Prostate gland (tissue), 2 donors: ENCODE results near the gene NR2C2. TPM values are rescaled to one million over a fixed set of nuclear protein-coding genes. Genes with fewer than 3 reads are reported as not detected.

ENCODE experiments used
- DNase-seq: peaks from one replicate; pipeline ENCODE4 v3.0.0-alpha.2; 2019; ENCODE audit warnings: low spot score
- H3K27ac ChIP-seq, 2 donors: fragments of 200-600 bp; sonication (generic); 2 replicates each; pipeline ENCODE4 v1.5.1; 2017 to 2019
- H3K27me3 ChIP-seq: fragments of 200-600 bp; sonication (generic); replicated peaks from 2 replicates; pipeline ENCODE4 v1.5.1; 2019; ENCODE audit not compliant: insufficient read depth
- H3K36me3 ChIP-seq, 2 donors: fragments of 200-600 bp; sonication (generic); 1 replicate in 1 of 2; 2 replicates in 1 of 2; pipeline versions ENCODE4 v1.5.1 to v1.8.1; 2017 to 2019
- H3K4me1 ChIP-seq: fragments of 200-600 bp; sonication (generic); replicated peaks from 2 replicates; pipeline ENCODE4 v1.5.1; 2019
- H3K4me3 ChIP-seq, 2 donors: fragments of 200-600 bp; sonication (generic); 2 replicates each; pipeline ENCODE4 v1.5.1; 2017 to 2019
- H3K9me3 ChIP-seq: fragments of 200-600 bp; sonication (generic); 2 replicates; pipeline ENCODE4 v1.5.1; 2017
- POLR2A ChIP-seq: fragments of 450-650 bp; IDR thresholded peaks from one replicate; pipeline ENCODE4 v1.6.1; 2016; ENCODE audit warnings: antibody characterized with exemption, mild to moderate bottlenecking
- POLR2AphosphoS5 ChIP-seq: sonication (generic); formaldehyde crosslinking; IDR thresholded peaks from one replicate; pipeline ENCODE4 v1.6.1; 2017; ENCODE audit warnings: antibody characterized with exemption
- WGBS: methylation state at CpG from one replicate; pipeline ENCODE4 v1.1.5; 2018; 5-methylcytosine and 5-hydroxymethylcytosine counted together
- intact Hi-C: fragments of 100-400 bp; cut with DNase I; formaldehyde crosslinking; loops from one replicate; pipeline ENCODE4 v1.14.2; 2022
- total RNA-seq, 2 donors: library from RNA; depleted of rRNA; stranded (reverse); fragments of >200 nt; gene quantifications; one replicate each; pipeline ENCODE4 v1.1.0, GENCODE V29; 2016
- TF ChIP-seq, protein P1 (sequence below), 4 experiments: fragments of 200-600 bp in 2 of 4; fragments of 450-650 bp in 2 of 4; sonication (generic) in 2 of 4; IDR thresholded peaks; 1 replicate in 3 of 4; 2 replicates in 1 of 4; pipeline ENCODE4 v1.5.1; 2016 to 2019; ENCODE audit warnings: antibody characterized with exemption in 4 of 4, mild to moderate bottlenecking in 2 of 4, moderate library complexity in 2 of 4

Gene NR2C2
- total RNA-seq, 2 donors from 2014 or later: 36.8 to 78.5 TPM

DNA sequence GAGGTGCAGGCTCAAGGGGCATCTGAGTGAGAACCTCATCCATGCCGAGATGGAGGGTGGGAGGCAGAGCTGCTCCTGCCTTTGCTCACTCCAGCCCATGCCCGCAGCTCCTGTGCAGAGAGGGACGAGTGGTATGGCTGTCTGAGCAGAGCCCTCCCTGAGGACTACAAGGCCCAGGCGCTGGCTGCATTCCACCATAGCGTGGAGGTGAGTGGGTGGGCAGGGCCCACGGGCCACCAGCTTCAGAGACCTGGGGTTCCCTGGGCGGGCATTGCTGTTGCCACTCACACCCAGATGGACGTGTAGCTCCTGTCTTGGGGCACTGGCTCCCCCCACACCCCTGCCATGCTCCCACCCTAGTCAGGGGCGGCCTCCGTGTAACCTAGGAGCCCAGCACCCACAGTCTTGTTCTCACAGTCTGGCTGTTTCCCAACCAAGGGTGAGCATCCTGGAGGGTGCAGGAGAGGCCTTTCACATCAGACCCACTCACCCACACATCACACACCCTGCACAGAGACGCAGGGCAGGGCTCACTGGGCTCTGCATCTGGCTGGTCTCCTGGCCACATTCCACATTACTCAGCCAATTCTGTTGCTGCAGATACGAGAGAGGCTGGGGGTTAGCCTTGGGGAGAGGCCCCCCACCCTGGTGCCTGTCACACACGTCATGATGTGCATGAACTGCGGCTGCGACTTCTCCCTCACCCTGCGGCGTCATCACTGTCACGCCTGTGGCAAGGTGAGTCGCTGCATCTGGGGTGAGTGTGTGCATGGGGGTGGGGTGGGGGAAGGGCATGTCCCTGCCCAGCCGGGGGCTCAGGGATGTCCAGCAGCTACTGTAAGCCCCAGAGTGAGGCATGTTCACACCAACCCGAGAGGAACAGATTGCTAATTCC is 25.3 kb upstream of the NR2C2 start:
- no peak overlapping the region for H3K4me3 ChIP-seq
- intact Hi-C loops: loop anchor here (2.0 to 10.0 kb wide), 4 partner anchors 129 to 413 kb away; partner anchors contain the start of genes C3orf20 and CAPN7
- no peak for DNase-seq
- no peak for TF ChIP-seq POLR2A
- TF ChIP-seq, protein P1, sequence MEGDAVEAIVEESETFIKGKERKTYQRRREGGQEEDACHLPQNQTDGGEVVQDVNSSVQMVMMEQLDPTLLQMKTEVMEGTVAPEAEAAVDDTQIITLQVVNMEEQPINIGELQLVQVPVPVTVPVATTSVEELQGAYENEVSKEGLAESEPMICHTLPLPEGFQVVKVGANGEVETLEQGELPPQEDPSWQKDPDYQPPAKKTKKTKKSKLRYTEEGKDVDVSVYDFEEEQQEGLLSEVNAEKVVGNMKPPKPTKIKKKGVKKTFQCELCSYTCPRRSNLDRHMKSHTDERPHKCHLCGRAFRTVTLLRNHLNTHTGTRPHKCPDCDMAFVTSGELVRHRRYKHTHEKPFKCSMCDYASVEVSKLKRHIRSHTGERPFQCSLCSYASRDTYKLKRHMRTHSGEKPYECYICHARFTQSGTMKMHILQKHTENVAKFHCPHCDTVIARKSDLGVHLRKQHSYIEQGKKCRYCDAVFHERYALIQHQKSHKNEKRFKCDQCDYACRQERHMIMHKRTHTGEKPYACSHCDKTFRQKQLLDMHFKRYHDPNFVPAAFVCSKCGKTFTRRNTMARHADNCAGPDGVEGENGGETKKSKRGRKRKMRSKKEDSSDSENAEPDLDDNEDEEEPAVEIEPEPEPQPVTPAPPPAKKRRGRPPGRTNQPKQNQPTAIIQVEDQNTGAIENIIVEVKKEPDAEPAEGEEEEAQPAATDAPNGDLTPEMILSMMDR (IDR thresholded peaks at IDR 0.05): no peak
- TF ChIP-seq POLR2AphosphoS5: no peak
- H3K27ac ChIP-seq: no peak overlapping the region
- no peaks in the 10 kb centered on the region for H3K9me3 ChIP-seq
- no peaks in the 10 kb centered on the region for H3K36me3 ChIP-seq
- 84% methylated on average over 21 of the region's 21 CpGs for WGBS
- H3K4me1 ChIP-seq: no peaks in the 10 kb centered on the region
- no peaks in the 10 kb centered on the region for H3K27me3 ChIP-seq

DNA sequence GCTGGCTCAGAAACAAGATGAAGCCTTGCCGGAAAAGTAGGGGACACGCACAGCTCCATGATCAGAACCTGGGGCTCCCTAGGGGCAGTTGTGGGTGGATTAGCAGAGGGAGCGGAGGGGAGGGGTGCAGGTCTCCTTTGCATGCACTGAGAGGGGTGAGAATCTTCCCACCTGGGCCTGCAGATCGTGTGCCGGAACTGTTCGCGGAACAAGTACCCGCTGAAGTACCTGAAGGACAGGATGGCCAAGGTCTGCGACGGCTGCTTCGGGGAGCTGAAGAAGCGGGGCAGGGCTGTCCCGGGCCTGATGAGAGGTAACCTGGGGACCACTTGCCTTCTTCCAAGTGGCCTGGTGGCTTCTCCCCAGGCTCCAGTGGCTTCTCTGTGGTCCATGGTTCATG is 24.5 kb upstream of the NR2C2 start:
- H3K4me1 ChIP-seq: no peaks in the 10 kb centered on the region
- H3K36me3 ChIP-seq: no peaks in the 10 kb centered on the region
- no peaks in the 10 kb centered on the region for H3K9me3 ChIP-seq
- intact Hi-C loops: loop anchor here (10.0 kb wide), 1 partner anchor 282 kb away; the partner anchor contains the start of gene CAPN7
- TF ChIP-seq POLR2A: no peak
- TF ChIP-seq, protein P1 (IDR thresholded peaks at IDR 0.05): no peak
- no peak for TF ChIP-seq POLR2AphosphoS5
- H3K27ac ChIP-seq: no peak overlapping the region
- no peak for DNase-seq
- no peaks in the 10 kb centered on the region for H3K27me3 ChIP-seq
- 95% methylated on average over 13 of the region's 13 CpGs for WGBS
- no peak overlapping the region for H3K4me3 ChIP-seq

DNA sequence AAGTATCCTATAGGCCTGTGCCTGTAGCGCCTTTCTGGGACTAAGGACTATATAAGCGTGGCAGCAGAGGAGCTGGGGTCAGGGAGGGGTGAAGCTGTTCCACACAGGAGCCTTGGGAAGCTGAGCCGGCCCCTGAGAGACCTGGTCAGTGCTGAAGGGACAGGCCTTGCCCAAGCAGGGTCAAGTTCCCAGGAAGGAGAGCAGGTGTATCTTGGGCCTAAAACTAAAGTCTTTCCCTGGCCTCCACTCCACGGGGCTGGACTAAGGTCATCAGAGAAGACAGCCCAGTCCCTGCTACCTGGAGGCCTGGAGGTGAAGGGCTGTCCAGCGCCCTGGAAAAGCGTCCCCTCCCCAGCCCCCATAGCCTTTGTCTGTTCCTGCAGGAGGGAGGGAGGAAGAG is 23.9 kb upstream of the NR2C2 start:
- no peaks in the 10 kb centered on the region for H3K27me3 ChIP-seq
- no peak for DNase-seq
- H3K9me3 ChIP-seq: no peaks in the 10 kb centered on the region
- no peak overlapping the region for H3K27ac ChIP-seq
- TF ChIP-seq POLR2A (no peak), POLR2AphosphoS5 (no peak)
- TF ChIP-seq, protein P1 (IDR thresholded peaks at IDR 0.05): no peak
- intact Hi-C loops: loop anchor here (10.0 kb wide), 1 partner anchor 281 kb away; the partner anchor contains the start of gene CAPN7
- 80% methylated on average over 6 of the region's 6 CpGs for WGBS
- no peak overlapping the region for H3K4me3 ChIP-seq
- no peaks in the 10 kb centered on the region for H3K36me3 ChIP-seq
- no peaks in the 10 kb centered on the region for H3K4me1 ChIP-seq

DNA sequence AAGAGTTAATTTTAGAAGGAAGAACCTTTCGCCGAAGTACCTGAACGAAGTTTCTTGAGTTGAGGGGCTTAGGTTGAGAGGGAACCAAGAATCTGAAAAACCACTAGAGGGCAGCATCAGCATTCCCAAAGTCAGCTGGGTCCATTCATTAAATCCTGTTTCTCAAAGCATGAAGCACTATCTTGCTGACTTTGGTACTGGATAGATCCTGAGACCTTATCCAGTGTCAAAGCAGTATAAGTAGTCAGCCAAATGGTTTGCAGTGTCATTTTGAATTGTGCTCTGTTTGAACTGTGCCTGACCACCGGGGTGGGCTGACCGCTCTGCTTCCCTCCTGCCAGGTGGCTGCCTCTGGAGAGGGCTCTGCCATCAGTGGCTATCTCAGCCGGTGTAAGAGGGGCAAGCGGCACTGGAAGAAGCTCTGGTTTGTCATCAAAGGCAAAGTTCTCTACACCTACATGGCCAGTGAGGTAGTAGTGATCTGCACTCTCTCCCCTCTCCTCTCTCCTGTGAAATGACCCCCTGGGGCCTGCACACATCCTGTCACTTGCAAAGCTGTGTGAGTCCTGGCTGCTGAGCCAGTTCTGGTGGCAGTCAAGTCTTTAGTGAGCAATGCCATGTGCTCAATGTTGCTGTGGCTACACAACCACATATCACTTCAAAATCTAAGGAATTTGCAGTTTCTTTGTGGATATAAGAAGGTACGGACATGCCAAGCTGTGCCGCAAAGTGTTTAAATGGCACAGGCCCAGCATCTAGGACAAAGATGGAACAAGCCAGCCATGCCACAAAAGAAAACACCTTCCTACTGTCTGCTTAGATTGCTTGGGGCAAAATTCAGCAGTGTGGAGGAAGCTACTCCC is 21.4 kb upstream of the NR2C2 start:
- Histone ChIP-seq H3K36me3 (no peaks in the 10 kb centered on the region), H3K9me3 (no peaks in the 10 kb centered on the region), H3K27ac (no peak overlapping the region), H3K27me3 (no peaks in the 10 kb centered on the region), H3K4me1 (no peaks in the 10 kb centered on the region), H3K4me3 (no peak overlapping the region)
- intact Hi-C loops: loop anchor here (5.0 to 10.0 kb wide), 2 partner anchors 116 to 279 kb away; partner anchors contain the start of gene CAPN7
- peak; percentile 39 for TF ChIP-seq POLR2AphosphoS5
- TF ChIP-seq, protein P1 (IDR thresholded peaks at IDR 0.05): peak; percentile 43 to 71 (median 52)
- no peak for TF ChIP-seq POLR2A
- 50% methylated on average over 9 of the region's 9 CpGs for WGBS
- DNase-seq: no peak
